SK-N-MC (cell line): ENCODE measurements around the gene LRRC63.

ENCODE experiments used
- EZH2 ChIP-seq: fragments of 200-600 bp; sonication (generic); IDR thresholded peaks from one replicate; pipeline ENCODE4 v1.6.1; 2017; ENCODE audit warnings: antibody characterized with exemption
- POLR2AphosphoS5 ChIP-seq: IDR thresholded peaks from 2 replicates; pipeline ENCODE4 v1.6.1; 2012; ENCODE audit warnings: mild to moderate bottlenecking, low read depth, low read length, borderline replicate concordance

DNA sequence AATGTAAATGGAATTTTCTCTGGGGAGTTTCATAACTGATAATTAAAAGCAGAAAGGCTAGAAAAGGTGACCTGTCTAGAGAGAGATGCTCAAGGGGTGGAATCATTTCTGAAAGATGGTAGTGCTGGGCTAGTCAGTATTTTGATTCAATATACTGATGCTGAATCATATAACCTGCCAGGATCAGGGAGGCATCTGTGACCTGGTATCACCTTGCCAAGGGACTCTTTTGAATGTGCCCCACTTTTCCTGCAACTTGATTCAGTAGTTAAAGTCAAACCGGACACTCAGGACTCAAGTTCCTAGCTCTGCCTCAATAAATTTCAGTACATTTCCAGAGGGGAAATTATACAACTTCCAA is 45.5 kb upstream of the LRRC63 start:
- TF ChIP-seq POLR2AphosphoS5 (no peak), EZH2 (no peak)
